Right atrium auricular region (tissue), 2 donors: ENCODE results near the gene QPCT. TPM values are rescaled to one million over a fixed set of nuclear protein-coding genes. Genes with fewer than 3 reads are reported as not detected.

Source experiments
- total RNA-seq, 2 donors: library from RNA; depleted of rRNA; stranded (reverse); fragments of >200 nt; gene quantifications; one replicate each; pipeline ENCODE4 v1.1.0, GENCODE V29; 2016

Gene QPCT
- total RNA-seq, 2 donors from 2014 or later, result 1.1 to 10.1 TPM

Other genes starting within 250 kb of the QPCT start
- gene EIF2AK2, start 187.7 kb upstream of the QPCT start, total RNA-seq, result 10 to 100 TPM; 12.5 to 13.4 TPM
- gene SULT6B1, start 156.0 kb upstream of the QPCT start, total RNA-seq, result not detected
- 10 to 100 TPM; 21.1 to 37.9 TPM for gene CEBPZOS, start 148.1 kb upstream of the QPCT start, total RNA-seq
- 10 to 100 TPM; 23.5 to 27.5 TPM for gene CEBPZ, start 113.0 kb upstream of the QPCT start, total RNA-seq
- gene NDUFAF7, start 113.0 kb upstream of the QPCT start, total RNA-seq, result 10 to 100 TPM; 10.1 to 16.2 TPM
- 10 to 100 TPM; 13.0 to 20.6 TPM for gene PRKD3, start 19.8 kb upstream of the QPCT start, total RNA-seq